ENCODE results near the gene SPATA19.

The SPATA19 gene

GRCh38 chr11:133844217-133844616 lies 1.1 kb downstream of the SPATA19 start:
- DNase-seq (ENCODE audit: extremely low read depth, low read depth): no peak
- no peak for TF ChIP-seq CTCF (IDR thresholded peaks at IDR 0.05; ENCODE audit: low read depth, low read length)

GRCh38 chr11:133843454-133843987 lies 1.8 kb downstream of the SPATA19 start:
- DNase-seq (ENCODE audit: extremely low read depth, low read depth): no peak
- TF ChIP-seq CTCF (IDR thresholded peaks at IDR 0.05; ENCODE audit: low read depth, low read length): no peak

GRCh38 chr11:133842730-133843129 lies 2.6 kb downstream of the SPATA19 start:
- no peak for TF ChIP-seq CTCF (IDR thresholded peaks at IDR 0.05; ENCODE audit: low read depth, low read length)
- DNase-seq (ENCODE audit: extremely low read depth, low read depth): no peak

- no peak for TF ChIP-seq CTCF (IDR thresholded peaks at IDR 0.05; ENCODE audit: low read depth, low read length)
- DNase-seq (ENCODE audit: extremely low read depth, low read depth): no peak
Observed at GRCh38 chr11:133842053-133842452, 3.3 kb downstream of the SPATA19 start.

- TF ChIP-seq CTCF (IDR thresholded peaks at IDR 0.05; ENCODE audit: low read depth, low read length): no peak
- DNase-seq (ENCODE audit: extremely low read depth, low read depth): no peak
Observed at GRCh38 chr11:133841279-133842043, 3.9 kb downstream of the SPATA19 start.

GRCh38 chr11:133840479-133840941 lies 4.8 kb downstream of the SPATA19 start:
- TF ChIP-seq CTCF (IDR thresholded peaks at IDR 0.05; ENCODE audit: low read depth, low read length): no peak
- no peak for DNase-seq (ENCODE audit: extremely low read depth, low read depth)

Data from AG09319 (cell line).